CD4-positive, alpha-beta T cell (primary cell): Measurements from ENCODE around the gene DYSF. TPM values are rescaled to one million over a fixed set of nuclear protein-coding genes. Genes with fewer than 3 reads are reported as not detected.

Experiments
- ATAC-seq: fragments of 200-7000 bp; cut with Tn5 transposase; one replicate; pipeline ENCODE4 v1.10.0; 2022; ENCODE audit warnings: mild to moderate bottlenecking; ENCODE audit not compliant: poor library complexity
- CTCF ChIA-PET: fragments of 350-600 bp; sonication (Branson Sonifier 250); formaldehyde crosslinking; loops from one replicate; lab custom pipeline; 2021; ENCODE audit warnings: antibody characterized with exemption, inconsistent platforms; lab: Charles Lee
- POLR2A ChIA-PET: fragments of 350-600 bp; sonication (Branson Sonifier 250); formaldehyde crosslinking; loops from one replicate; lab custom pipeline; 2021; ENCODE audit warnings: antibody characterized with exemption, inconsistent platforms; lab: Charles Lee
- DNase-seq, 14 experiments: peaks; one replicate each; pipeline ENCODE4 v3.0.0-alpha.2; 2013 to 2020; ENCODE audit warnings: mixed read lengths in 2 of 14
- H3K27ac ChIP-seq, 2 donors: one replicate each; pipeline versions ENCODE4 v1.5.1 to v1.7.0; 2013; ENCODE audit warnings: low read length in 2 of 2, low read depth in 1 of 2, mild to moderate bottlenecking in 1 of 2
- H3K27me3 ChIP-seq, 2 experiments: 1 replicate in 1 of 2; 2 replicates in 1 of 2; pipeline versions ENCODE4 v1.6.1 to v1.7.0; 2013; ENCODE audit warnings: low read length in 2 of 2, control low read depth in 1 of 2, mild to moderate bottlenecking in 1 of 2, moderate library complexity in 1 of 2; ENCODE audit not compliant: insufficient read depth in 2 of 2, control insufficient read depth in 1 of 2
- H3K36me3 ChIP-seq: one replicate; pipeline ENCODE4 v1.6.1; 2013; ENCODE audit warnings: low read length, control low read depth; ENCODE audit not compliant: insufficient read depth
- H3K4me1 ChIP-seq: one replicate; pipeline ENCODE4 v1.6.1; 2013; ENCODE audit warnings: low read length, control low read depth; ENCODE audit not compliant: insufficient read depth
- H3K4me3 ChIP-seq: one replicate; pipeline ENCODE4 v1.5.1; 2013; ENCODE audit warnings: mild to moderate bottlenecking, low read length, moderate library complexity
- H3K9me3 ChIP-seq, 2 experiments: 1 replicate in 1 of 2; 2 replicates in 1 of 2; pipeline versions ENCODE4 v1.6.1 to v1.7.0; 2013; ENCODE audit warnings: low read length in 2 of 2, mild to moderate bottlenecking in 2 of 2, control low read depth in 1 of 2, moderate library complexity in 1 of 2; ENCODE audit not compliant: control insufficient read depth in 1 of 2, insufficient read depth in 1 of 2
- H3K27ac Mint-ChIP-seq: one replicate; pipeline ENCODE4 v1.8.0; 2020; ENCODE audit warnings: mixed read lengths
- H3K27me3 Mint-ChIP-seq: one replicate; pipeline ENCODE4 v1.8.0; 2021; ENCODE audit warnings: mixed read lengths
- H3K36me3 Mint-ChIP-seq: one replicate; pipeline ENCODE4 v1.8.0; 2021; ENCODE audit warnings: low read depth, mixed read lengths
- H3K4me1 Mint-ChIP-seq: one replicate; pipeline ENCODE4 v1.8.0; 2021; ENCODE audit warnings: low read depth, mixed read lengths
- H3K4me3 Mint-ChIP-seq: one replicate; pipeline ENCODE4 v1.8.0; 2020; ENCODE audit warnings: mild to moderate bottlenecking, mixed read lengths
- H3K9me3 Mint-ChIP-seq: one replicate; pipeline ENCODE4 v1.8.0; 2020; ENCODE audit warnings: mixed read lengths
- intact Hi-C, 2 experiments: fragments of 100-400 bp; cut with DNase I in 1 of 2; cut with micrococcal nuclease in 1 of 2; formaldehyde crosslinking; loops; one replicate each; pipeline versions ENCODE4 v1.15.1 to v1.9.0; 2023 to 2025; cut with DNase I, micrococcal nuclease
- total RNA-seq, 174 experiments: library from RNA in 2 of 174; stranded (reverse) in 2 of 174; gene quantifications; one replicate each; pipeline ENCODE4 v1.2.3 and lab custom pipeline; 2021 to 2026
- TF ChIP-seq, protein P1 (sequence below): fragments of 200-600 bp; IDR thresholded peaks from one replicate; pipeline ENCODE4 v1.8.0; 2022; ENCODE audit warnings: antibody characterized with exemption, mild to moderate bottlenecking

The DYSF gene
- total RNA-seq, 2 experiments from 2014 or later = 0.27 to 0.31 TPM

GRCh38 chr2:71564361-71564760 is 111.0 kb downstream of the DYSF start:
- no peaks in the 10 kb centered on the region for H3K36me3 Mint-ChIP-seq
- H3K4me3 ChIP-seq = no peak overlapping the region
- ChIA-PET POLR2A (no interaction called here), CTCF (no interaction called here)
- H3K4me3 Mint-ChIP-seq = no peak overlapping the region
- TF ChIP-seq, protein P1, sequence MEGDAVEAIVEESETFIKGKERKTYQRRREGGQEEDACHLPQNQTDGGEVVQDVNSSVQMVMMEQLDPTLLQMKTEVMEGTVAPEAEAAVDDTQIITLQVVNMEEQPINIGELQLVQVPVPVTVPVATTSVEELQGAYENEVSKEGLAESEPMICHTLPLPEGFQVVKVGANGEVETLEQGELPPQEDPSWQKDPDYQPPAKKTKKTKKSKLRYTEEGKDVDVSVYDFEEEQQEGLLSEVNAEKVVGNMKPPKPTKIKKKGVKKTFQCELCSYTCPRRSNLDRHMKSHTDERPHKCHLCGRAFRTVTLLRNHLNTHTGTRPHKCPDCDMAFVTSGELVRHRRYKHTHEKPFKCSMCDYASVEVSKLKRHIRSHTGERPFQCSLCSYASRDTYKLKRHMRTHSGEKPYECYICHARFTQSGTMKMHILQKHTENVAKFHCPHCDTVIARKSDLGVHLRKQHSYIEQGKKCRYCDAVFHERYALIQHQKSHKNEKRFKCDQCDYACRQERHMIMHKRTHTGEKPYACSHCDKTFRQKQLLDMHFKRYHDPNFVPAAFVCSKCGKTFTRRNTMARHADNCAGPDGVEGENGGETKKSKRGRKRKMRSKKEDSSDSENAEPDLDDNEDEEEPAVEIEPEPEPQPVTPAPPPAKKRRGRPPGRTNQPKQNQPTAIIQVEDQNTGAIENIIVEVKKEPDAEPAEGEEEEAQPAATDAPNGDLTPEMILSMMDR = no peak
- no peaks in the 10 kb centered on the region for H3K4me1 ChIP-seq
- DNase-seq (no peak), ATAC-seq (no peak)
- no peak overlapping the region for H3K27ac ChIP-seq
- H3K9me3 Mint-ChIP-seq = no peaks in the 10 kb centered on the region
- H3K27me3 ChIP-seq = no peaks in the 10 kb centered on the region
- H3K27me3 Mint-ChIP-seq = no peaks in the 10 kb centered on the region
- intact Hi-C loops = no loop called here
- H3K36me3 ChIP-seq = no peaks in the 10 kb centered on the region
- no peaks in the 10 kb centered on the region for H3K4me1 Mint-ChIP-seq
- no peak overlapping the region for H3K27ac Mint-ChIP-seq
- no peaks in the 10 kb centered on the region for H3K9me3 ChIP-seq

DNA sequence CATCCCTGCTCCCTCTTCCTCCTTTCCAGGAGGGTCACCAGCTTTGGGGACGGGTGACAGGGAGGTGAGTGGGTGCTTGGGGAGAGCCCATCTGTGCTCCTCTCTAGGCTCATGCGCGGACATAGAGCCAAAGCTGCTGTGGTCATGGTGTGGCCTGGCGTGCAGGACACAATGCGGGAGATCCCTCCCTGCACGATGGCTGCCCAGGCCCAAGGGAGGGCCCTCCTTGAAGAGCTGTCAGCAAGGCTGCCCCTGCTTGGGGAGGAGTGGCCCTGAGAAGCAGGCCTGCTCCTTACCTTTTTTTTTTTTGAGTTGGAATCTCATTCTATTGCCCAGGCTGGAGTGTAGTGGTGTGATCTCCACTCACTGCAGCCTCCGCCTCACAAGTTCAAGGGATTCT is 111.4 kb downstream of the DYSF start:
- no peaks in the 10 kb centered on the region for H3K27me3 Mint-ChIP-seq

GRCh38 chr2:71566372-71566771 is 113.0 kb downstream of the DYSF start:
- H3K9me3 Mint-ChIP-seq = no peaks in the 10 kb centered on the region
- Histone ChIP-seq H3K27me3 (no peaks in the 10 kb centered on the region), H3K4me1 (no peaks in the 10 kb centered on the region), H3K9me3 (peaks cover 0 to 14% of the 10 kb centered on the region in 2 experiments), H3K4me3 (no peak overlapping the region), H3K27ac (no peak overlapping the region), H3K36me3 (no peaks in the 10 kb centered on the region)
- POLR2A ChIA-PET = no interaction called here
- DNase-seq = no peak
- H3K4me3 Mint-ChIP-seq = no peak overlapping the region
- no peak for ATAC-seq
- H3K4me1 Mint-ChIP-seq = no peaks in the 10 kb centered on the region
- intact Hi-C loops = no loop called here
- H3K27me3 Mint-ChIP-seq = no peaks in the 10 kb centered on the region
- H3K36me3 Mint-ChIP-seq = no peaks in the 10 kb centered on the region
- CTCF ChIA-PET = no interaction called here
- TF ChIP-seq, protein P1 = no peak
- H3K27ac Mint-ChIP-seq = no peak overlapping the region

More for the DNA sequence above, 111.4 kb downstream of the DYSF start:
- H3K4me3 Mint-ChIP-seq = no peak overlapping the region
- ChIA-PET POLR2A (no interaction called here), CTCF (no interaction called here)
- no peaks in the 10 kb centered on the region for H3K4me1 Mint-ChIP-seq
- TF ChIP-seq, protein P1 = no peak
- Histone ChIP-seq H3K27ac (no peak overlapping the region), H3K9me3 (no peaks in the 10 kb centered on the region), H3K4me1 (no peaks in the 10 kb centered on the region), H3K27me3 (no peaks in the 10 kb centered on the region), H3K36me3 (no peaks in the 10 kb centered on the region), H3K4me3 (no peak overlapping the region)
- DNase-seq (no peak), ATAC-seq (no peak)
- no peak overlapping the region for H3K27ac Mint-ChIP-seq
- no peaks in the 10 kb centered on the region for H3K36me3 Mint-ChIP-seq
- intact Hi-C loops = no loop called here
- no peaks in the 10 kb centered on the region for H3K9me3 Mint-ChIP-seq
